ENCODE measurements around the gene R3HDM4.

Gene R3HDM4

DNA sequence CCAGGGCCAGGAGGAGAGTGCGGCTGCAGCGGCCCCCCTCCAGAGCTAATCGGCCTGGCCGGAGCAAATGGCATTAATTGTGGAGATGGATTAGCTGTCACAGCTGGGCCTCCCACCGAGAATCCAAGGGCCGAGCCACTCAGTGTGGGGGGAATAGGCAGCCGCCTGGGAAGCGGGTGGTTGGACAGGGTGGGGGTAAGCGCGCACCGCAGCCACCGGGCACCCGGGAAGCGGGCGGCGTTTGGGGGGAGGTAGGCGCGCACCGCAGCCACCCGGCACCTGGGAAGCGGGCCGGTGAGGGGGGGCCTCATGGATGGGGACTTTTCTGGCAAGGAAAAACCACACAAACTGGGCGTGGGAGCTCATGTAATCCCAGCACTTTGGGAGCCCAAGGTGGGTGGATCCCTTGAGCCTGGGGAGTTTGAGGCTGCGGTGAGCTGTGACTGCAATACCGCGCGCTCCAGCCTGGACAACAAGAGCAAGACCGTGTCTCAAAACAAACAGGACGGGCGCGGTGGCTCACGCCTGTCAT, 9.7 kb downstream of the R3HDM4 start:
- H3K27ac ChIP-seq (replicated peaks) = no peak overlapping the region
- TF ChIP-seq, protein P1, sequence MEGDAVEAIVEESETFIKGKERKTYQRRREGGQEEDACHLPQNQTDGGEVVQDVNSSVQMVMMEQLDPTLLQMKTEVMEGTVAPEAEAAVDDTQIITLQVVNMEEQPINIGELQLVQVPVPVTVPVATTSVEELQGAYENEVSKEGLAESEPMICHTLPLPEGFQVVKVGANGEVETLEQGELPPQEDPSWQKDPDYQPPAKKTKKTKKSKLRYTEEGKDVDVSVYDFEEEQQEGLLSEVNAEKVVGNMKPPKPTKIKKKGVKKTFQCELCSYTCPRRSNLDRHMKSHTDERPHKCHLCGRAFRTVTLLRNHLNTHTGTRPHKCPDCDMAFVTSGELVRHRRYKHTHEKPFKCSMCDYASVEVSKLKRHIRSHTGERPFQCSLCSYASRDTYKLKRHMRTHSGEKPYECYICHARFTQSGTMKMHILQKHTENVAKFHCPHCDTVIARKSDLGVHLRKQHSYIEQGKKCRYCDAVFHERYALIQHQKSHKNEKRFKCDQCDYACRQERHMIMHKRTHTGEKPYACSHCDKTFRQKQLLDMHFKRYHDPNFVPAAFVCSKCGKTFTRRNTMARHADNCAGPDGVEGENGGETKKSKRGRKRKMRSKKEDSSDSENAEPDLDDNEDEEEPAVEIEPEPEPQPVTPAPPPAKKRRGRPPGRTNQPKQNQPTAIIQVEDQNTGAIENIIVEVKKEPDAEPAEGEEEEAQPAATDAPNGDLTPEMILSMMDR (IDR thresholded peaks at IDR 0.05; ENCODE audit: insufficient read depth, low read length) = no peak
- no peak for TF ChIP-seq POLR2AphosphoS5 (IDR thresholded peaks at IDR 0.05; ENCODE audit: low read depth)
- no peak for TF ChIP-seq GABPA (IDR thresholded peaks at IDR 0.05; ENCODE audit: low read depth)
- TF ChIP-seq, protein P2, sequence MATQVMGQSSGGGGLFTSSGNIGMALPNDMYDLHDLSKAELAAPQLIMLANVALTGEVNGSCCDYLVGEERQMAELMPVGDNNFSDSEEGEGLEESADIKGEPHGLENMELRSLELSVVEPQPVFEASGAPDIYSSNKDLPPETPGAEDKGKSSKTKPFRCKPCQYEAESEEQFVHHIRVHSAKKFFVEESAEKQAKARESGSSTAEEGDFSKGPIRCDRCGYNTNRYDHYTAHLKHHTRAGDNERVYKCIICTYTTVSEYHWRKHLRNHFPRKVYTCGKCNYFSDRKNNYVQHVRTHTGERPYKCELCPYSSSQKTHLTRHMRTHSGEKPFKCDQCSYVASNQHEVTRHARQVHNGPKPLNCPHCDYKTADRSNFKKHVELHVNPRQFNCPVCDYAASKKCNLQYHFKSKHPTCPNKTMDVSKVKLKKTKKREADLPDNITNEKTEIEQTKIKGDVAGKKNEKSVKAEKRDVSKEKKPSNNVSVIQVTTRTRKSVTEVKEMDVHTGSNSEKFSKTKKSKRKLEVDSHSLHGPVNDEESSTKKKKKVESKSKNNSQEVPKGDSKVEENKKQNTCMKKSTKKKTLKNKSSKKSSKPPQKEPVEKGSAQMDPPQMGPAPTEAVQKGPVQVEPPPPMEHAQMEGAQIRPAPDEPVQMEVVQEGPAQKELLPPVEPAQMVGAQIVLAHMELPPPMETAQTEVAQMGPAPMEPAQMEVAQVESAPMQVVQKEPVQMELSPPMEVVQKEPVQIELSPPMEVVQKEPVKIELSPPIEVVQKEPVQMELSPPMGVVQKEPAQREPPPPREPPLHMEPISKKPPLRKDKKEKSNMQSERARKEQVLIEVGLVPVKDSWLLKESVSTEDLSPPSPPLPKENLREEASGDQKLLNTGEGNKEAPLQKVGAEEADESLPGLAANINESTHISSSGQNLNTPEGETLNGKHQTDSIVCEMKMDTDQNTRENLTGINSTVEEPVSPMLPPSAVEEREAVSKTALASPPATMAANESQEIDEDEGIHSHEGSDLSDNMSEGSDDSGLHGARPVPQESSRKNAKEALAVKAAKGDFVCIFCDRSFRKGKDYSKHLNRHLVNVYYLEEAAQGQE (IDR thresholded peaks at IDR 0.05; ENCODE audit: insufficient replicate concordance, low read depth) = no peak
- TF ChIP-seq SPI1 (IDR thresholded peaks at IDR 0.05; ENCODE audit: borderline replicate concordance, low read depth) = no peak

DNA sequence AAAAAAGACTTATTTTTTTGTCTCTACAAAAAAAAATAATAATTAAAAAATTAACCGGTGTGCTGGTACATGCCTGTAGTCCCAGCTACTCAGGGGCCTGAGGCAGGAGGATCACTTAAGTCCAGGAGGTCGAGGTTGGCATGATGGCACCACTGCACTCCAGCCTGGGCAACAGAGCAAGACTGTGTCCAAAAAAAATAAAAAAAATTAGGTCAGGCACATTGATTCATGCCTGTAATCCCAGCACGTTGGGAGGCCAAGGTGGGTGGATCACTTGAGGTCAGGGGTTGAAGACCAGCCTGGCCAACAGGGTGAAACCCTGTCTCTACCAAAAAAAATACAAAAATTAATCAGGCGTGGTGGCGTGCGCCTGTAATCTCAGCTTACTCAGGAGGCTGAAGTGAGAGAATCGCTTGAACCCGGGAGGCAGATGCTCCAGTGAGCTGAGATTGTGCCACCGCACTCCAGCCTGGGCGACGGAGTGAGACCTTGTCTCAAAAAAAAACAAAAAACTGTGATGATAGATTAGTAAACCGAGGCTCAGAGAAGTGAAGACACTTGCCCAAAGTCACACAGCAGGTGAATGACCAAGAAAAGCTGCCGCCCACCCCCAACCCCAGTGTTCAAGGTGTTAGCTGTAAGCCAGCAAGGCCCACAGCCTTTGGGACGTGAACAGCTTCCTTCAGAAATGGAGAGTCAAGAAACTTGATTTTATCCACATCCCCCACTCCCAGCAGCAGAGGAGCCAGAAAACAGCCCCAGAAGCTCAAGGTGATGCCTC, 10.4 kb downstream of the R3HDM4 start:
- no peak for DNase-seq (ENCODE audit: low read depth in 1 of 2, low spot score in 1 of 2)
- Histone ChIP-seq H3K27ac (replicated peaks) (no peak overlapping the region), H3K4me3 (replicated peaks; ENCODE audit: insufficient read depth, low read length) (no peak overlapping the region), H3K27me3 (ENCODE audit: insufficient read depth, poor library complexity, severe bottlenecking) (no peaks in the 10 kb centered on the region)
- TF ChIP-seq SPI1 (IDR thresholded peaks at IDR 0.05; ENCODE audit: borderline replicate concordance, low read depth) (no peak), GABPA (IDR thresholded peaks at IDR 0.05; ENCODE audit: low read depth) (no peak)

More for the DNA sequence above, 9.7 kb downstream of the R3HDM4 start:
- DNase-seq (ENCODE audit: low read depth in 1 of 2, low spot score in 1 of 2) = no peak
- Histone ChIP-seq H3K4me3 (replicated peaks; ENCODE audit: insufficient read depth, low read length) (no peak overlapping the region), H3K27me3 (ENCODE audit: insufficient read depth, poor library complexity, severe bottlenecking) (no peaks in the 10 kb centered on the region)

DNA sequence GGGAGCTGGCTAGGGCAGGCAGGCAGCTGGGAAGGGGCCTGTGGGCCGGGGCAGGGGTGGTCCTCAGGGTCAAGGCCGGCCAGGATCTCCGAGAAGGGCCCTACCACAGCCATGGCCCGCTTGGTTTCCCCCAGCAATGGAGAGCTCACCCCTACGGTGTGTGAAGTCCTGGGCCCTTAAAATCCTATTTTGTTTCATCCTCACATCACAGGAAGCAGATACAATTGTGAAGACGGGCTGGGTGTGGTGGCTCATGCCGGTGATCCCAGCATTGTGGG, 11.0 kb downstream of the R3HDM4 start:
- DNase-seq (ENCODE audit: low read depth in 1 of 2, low spot score in 1 of 2) = no peak
- TF ChIP-seq, protein P2 (IDR thresholded peaks at IDR 0.05; ENCODE audit: insufficient replicate concordance, low read depth) = no peak
- TF ChIP-seq, protein P1 (IDR thresholded peaks at IDR 0.05; ENCODE audit: insufficient read depth, low read length) = no peak
- TF ChIP-seq SPI1 (IDR thresholded peaks at IDR 0.05; ENCODE audit: borderline replicate concordance, low read depth) (no peak), GABPA (IDR thresholded peaks at IDR 0.05; ENCODE audit: low read depth) (no peak), POLR2AphosphoS5 (IDR thresholded peaks at IDR 0.05; ENCODE audit: low read depth) (no peak)
- Histone ChIP-seq H3K4me3 (replicated peaks; ENCODE audit: insufficient read depth, low read length) (no peak overlapping the region), H3K27ac (replicated peaks) (no peak overlapping the region), H3K27me3 (ENCODE audit: insufficient read depth, poor library complexity, severe bottlenecking) (no peaks in the 10 kb centered on the region)

DNA sequence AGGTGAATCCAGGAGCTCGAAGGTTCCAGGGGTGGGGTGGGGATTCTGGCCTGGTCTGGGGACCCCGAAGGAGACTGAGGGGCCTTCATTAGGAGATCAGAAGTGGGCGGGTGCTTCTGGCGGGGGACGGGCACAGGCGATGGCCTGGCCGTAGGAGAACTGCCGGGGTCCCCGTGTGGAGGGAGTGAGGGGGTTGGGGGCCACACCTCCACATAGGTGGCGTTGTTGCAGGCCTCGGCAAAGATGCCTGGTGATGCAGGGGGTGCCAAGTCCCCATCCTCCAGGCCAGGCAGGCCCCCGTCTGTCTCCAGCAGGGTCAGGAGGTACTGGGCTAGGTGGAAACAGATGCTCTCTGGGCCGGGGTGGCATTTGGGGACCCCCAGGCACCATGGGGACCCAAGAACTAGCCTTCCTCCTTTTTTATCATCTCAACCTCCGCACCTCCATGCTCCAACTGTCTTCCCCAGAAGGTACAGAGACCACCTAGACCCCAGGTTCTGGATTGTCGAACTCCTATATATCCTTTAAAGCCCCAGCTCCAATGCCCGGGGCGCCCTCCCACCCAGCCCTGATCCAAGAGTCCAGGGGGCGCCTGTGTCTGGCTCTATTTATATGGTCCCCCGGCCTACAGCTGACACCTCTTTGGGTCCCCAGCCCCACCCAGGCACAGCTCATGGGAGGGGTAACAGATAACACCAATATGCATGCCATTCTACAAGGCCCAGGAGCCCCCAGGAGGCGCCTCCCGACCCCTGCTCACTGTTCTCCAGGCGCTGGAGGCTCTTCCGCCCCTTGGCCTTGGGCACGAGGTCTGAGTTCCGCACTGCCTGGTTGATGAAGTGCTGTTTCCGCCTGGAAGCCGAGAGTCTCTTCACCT, 11.6 kb downstream of the R3HDM4 start:
- no peak overlapping the region for H3K27ac ChIP-seq (replicated peaks)
- DNase-seq (ENCODE audit: low read depth in 1 of 2, low spot score in 1 of 2) = no peak
- H3K4me3 ChIP-seq (replicated peaks; ENCODE audit: insufficient read depth, low read length) = no peak overlapping the region
- no peaks in the 10 kb centered on the region for H3K27me3 ChIP-seq (ENCODE audit: insufficient read depth, poor library complexity, severe bottlenecking)
- TF ChIP-seq, protein P1 (IDR thresholded peaks at IDR 0.05; ENCODE audit: insufficient read depth, low read length) = no peak
- TF ChIP-seq, protein P2 (IDR thresholded peaks at IDR 0.05; ENCODE audit: insufficient replicate concordance, low read depth) = no peak
- TF ChIP-seq GABPA (IDR thresholded peaks at IDR 0.05; ENCODE audit: low read depth) (no peak), SPI1 (IDR thresholded peaks at IDR 0.05; ENCODE audit: borderline replicate concordance, low read depth) (no peak), POLR2AphosphoS5 (IDR thresholded peaks at IDR 0.05; ENCODE audit: low read depth) (no peak)

All from HL-60 (cell line).